ENCODE results near the gene GUCY2C.
"Not testable (repeated sequence)": the region's sequence is repeated elsewhere in the genome, so short reads cannot be mapped to it uniquely, and the experiment has no call there.

Gene GUCY2C

DNA sequence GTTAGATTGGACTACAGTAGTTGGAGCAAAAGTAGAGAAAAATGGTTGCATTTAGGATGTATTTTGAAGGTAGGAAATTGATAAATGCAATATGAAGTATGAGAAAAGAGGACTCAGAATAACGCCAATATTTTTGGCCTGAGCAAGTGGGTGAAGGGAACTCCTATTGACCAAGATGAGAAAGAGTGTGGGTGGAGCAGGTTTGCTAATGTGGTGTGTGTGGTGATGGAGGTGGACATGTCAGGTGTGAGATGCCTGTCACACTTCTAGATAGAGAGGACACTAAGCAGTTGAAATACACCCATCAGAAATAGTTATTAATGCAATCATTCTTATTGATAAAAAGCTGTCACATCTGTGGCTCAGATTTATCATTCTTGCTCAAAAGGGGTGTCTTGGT lies 7.3 kb downstream of the GUCY2C start:
- no peak overlapping the region for H3K4me3 ChIP-seq (ENCODE audit: low read depth in 1 of 2, low read length in 2 of 2)
- no peak for TF ChIP-seq EZH2 (IDR thresholded peaks at IDR 0.05; ENCODE audit: borderline replicate concordance, low read depth, low read length, severe bottlenecking)
- TF ChIP-seq, protein P1, sequence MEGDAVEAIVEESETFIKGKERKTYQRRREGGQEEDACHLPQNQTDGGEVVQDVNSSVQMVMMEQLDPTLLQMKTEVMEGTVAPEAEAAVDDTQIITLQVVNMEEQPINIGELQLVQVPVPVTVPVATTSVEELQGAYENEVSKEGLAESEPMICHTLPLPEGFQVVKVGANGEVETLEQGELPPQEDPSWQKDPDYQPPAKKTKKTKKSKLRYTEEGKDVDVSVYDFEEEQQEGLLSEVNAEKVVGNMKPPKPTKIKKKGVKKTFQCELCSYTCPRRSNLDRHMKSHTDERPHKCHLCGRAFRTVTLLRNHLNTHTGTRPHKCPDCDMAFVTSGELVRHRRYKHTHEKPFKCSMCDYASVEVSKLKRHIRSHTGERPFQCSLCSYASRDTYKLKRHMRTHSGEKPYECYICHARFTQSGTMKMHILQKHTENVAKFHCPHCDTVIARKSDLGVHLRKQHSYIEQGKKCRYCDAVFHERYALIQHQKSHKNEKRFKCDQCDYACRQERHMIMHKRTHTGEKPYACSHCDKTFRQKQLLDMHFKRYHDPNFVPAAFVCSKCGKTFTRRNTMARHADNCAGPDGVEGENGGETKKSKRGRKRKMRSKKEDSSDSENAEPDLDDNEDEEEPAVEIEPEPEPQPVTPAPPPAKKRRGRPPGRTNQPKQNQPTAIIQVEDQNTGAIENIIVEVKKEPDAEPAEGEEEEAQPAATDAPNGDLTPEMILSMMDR (IDR thresholded peaks at IDR 0.05; ENCODE audit: borderline replicate concordance, extremely low read depth, low read length, poor library complexity, severe bottlenecking), result no peak
- no peak for DNase-seq
- peaks cover 17% of the 10 kb centered on the region for H3K27me3 ChIP-seq (ENCODE audit: insufficient read depth, low read length, poor library complexity)
- no peak overlapping the region for H3K27ac ChIP-seq (ENCODE audit: low read length)
- no peaks in the 10 kb centered on the region for H3K36me3 ChIP-seq (ENCODE audit: insufficient read depth, low read length)
- no peaks in the 10 kb centered on the region for H4K20me1 ChIP-seq (ENCODE audit: insufficient read depth, low read length)
- H3K79me2 ChIP-seq (ENCODE audit: insufficient read depth, low read length), result no peaks in the 10 kb centered on the region
- no peaks in the 10 kb centered on the region for H3K9me3 ChIP-seq (ENCODE audit: insufficient read depth, low read length, severe bottlenecking)
- no peak overlapping the region for H2AFZ ChIP-seq (ENCODE audit: low read depth, low read length)
- H3K9ac ChIP-seq (ENCODE audit: low read depth, low read length), result no peak overlapping the region
- ATAC-seq (ENCODE audit: insufficient read depth, low read depth), result no peak
- no peak overlapping the region for H3K4me2 ChIP-seq (ENCODE audit: insufficient read depth, low read length)
- H3K4me1 ChIP-seq (ENCODE audit: insufficient read depth, low read length), result no peaks in the 10 kb centered on the region

DNA sequence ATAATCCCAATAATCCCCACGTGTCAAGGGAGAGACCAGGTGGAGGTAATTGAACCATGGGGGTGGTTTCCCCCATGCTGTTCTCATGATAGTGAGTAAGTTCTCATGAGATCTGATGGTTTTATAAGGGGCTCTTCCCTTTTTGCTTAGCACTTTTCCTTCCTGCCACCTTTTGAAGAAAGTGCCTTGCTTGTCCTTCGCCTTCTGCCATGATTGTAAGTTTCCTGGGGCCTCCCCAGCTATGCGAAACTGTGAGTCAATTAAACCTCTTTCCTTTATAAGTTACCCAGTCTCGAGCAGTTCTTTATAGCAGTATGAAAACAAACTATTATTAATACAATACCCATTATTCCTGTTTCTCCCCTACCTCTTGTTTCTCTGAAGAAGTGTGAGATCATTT lies 14.2 kb downstream of the GUCY2C start:
- DNase-seq; H3K27ac ChIP-seq (ENCODE audit: low read length); H2AFZ ChIP-seq (ENCODE audit: low read depth, low read length); H3K36me3 ChIP-seq (ENCODE audit: insufficient read depth, low read length); H3K27me3 ChIP-seq (ENCODE audit: insufficient read depth, low read length, poor library complexity); H3K4me2 ChIP-seq (ENCODE audit: insufficient read depth, low read length); ATAC-seq (ENCODE audit: insufficient read depth, low read depth); H3K4me3 ChIP-seq (ENCODE audit: low read depth in 1 of 2, low read length in 2 of 2); H3K9ac ChIP-seq (ENCODE audit: low read depth, low read length); H4K20me1 ChIP-seq (ENCODE audit: insufficient read depth, low read length); H3K79me2 ChIP-seq (ENCODE audit: insufficient read depth, low read length); H3K9me3 ChIP-seq (ENCODE audit: insufficient read depth, low read length, severe bottlenecking); H3K4me1 ChIP-seq (ENCODE audit: insufficient read depth, low read length): not testable (repeated sequence)

DNA sequence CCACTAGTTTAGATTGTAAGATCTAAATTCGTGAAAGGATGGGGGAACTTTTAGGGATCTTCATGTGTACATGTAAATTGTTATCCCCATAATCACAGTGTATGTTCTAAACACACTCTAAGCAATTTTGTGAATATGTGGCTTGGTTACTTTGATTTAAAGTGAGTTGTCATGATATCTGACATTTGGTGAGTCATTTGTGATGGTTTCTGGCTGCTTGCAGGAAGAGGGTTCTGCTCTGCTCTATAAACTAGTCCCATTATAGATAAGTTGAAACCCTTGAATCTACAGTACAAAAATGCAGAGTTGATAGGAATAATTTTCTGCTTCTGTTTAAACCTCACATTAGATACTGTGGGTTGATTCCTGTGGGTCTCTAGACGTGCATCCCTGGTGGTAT lies 14.8 kb downstream of the GUCY2C start:
- no peak for DNase-seq
- ATAC-seq (ENCODE audit: insufficient read depth, low read depth), result no peak
- no peak overlapping the region for H2AFZ ChIP-seq (ENCODE audit: low read depth, low read length)
- no peaks in the 10 kb centered on the region for H3K79me2 ChIP-seq (ENCODE audit: insufficient read depth, low read length)
- H3K4me2 ChIP-seq (ENCODE audit: insufficient read depth, low read length), result no peak overlapping the region
- no peak overlapping the region for H3K27ac ChIP-seq (ENCODE audit: low read length)
- no peaks in the 10 kb centered on the region for H3K36me3 ChIP-seq (ENCODE audit: insufficient read depth, low read length)
- no peaks in the 10 kb centered on the region for H3K4me1 ChIP-seq (ENCODE audit: insufficient read depth, low read length)
- no peaks in the 10 kb centered on the region for H4K20me1 ChIP-seq (ENCODE audit: insufficient read depth, low read length)
- H3K27me3 ChIP-seq (ENCODE audit: insufficient read depth, low read length, poor library complexity), result peaks cover 9% of the 10 kb centered on the region
- TF ChIP-seq EZH2 (IDR thresholded peaks at IDR 0.05; ENCODE audit: borderline replicate concordance, low read depth, low read length, severe bottlenecking), result no peak
- TF ChIP-seq, protein P1 (IDR thresholded peaks at IDR 0.05; ENCODE audit: borderline replicate concordance, extremely low read depth, low read length, poor library complexity, severe bottlenecking), result no peak
- no peak overlapping the region for H3K9ac ChIP-seq (ENCODE audit: low read depth, low read length)
- no peak overlapping the region for H3K4me3 ChIP-seq (ENCODE audit: low read depth in 1 of 2, low read length in 2 of 2)
- no peaks in the 10 kb centered on the region for H3K9me3 ChIP-seq (ENCODE audit: insufficient read depth, low read length, severe bottlenecking)

DNA sequence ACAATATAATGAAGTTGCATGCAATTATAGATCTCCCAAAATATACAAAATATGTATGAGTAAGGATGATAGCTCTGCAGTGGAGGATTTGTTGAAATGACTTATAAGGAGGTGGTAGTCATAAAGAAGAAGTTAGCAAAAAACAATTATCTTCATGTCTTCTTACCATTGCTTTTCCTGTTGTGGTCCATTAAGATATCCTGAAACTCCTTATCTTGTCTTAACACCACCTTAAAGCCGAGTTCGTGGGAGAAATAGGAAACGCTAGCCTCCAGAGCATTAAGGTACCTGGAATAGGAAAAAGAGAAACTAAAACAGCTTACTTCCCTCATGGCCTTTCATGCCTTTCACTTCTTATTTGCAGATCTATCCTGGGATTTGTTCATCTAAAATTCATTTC lies 15.2 kb downstream of the GUCY2C start:
- no peaks in the 10 kb centered on the region for H3K9me3 ChIP-seq (ENCODE audit: insufficient read depth, low read length, severe bottlenecking)
- no peak overlapping the region for H3K27ac ChIP-seq (ENCODE audit: low read length)
- H3K27me3 ChIP-seq (ENCODE audit: insufficient read depth, low read length, poor library complexity), result peaks cover 11% of the 10 kb centered on the region
- no peak overlapping the region for H2AFZ ChIP-seq (ENCODE audit: low read depth, low read length)
- DNase-seq (no peak), ATAC-seq (ENCODE audit: insufficient read depth, low read depth) (no peak)
- no peak overlapping the region for H3K4me2 ChIP-seq (ENCODE audit: insufficient read depth, low read length)
- no peak overlapping the region for H3K4me3 ChIP-seq (ENCODE audit: low read depth in 1 of 2, low read length in 2 of 2)
- no peaks in the 10 kb centered on the region for H3K36me3 ChIP-seq (ENCODE audit: insufficient read depth, low read length)
- H3K9ac ChIP-seq (ENCODE audit: low read depth, low read length), result no peak overlapping the region
- TF ChIP-seq, protein P1 (IDR thresholded peaks at IDR 0.05; ENCODE audit: borderline replicate concordance, extremely low read depth, low read length, poor library complexity, severe bottlenecking), result no peak
- TF ChIP-seq EZH2 (IDR thresholded peaks at IDR 0.05; ENCODE audit: borderline replicate concordance, low read depth, low read length, severe bottlenecking), result no peak
- no peaks in the 10 kb centered on the region for H4K20me1 ChIP-seq (ENCODE audit: insufficient read depth, low read length)
- H3K79me2 ChIP-seq (ENCODE audit: insufficient read depth, low read length), result no peaks in the 10 kb centered on the region
- no peaks in the 10 kb centered on the region for H3K4me1 ChIP-seq (ENCODE audit: insufficient read depth, low read length)
